Fibroblast of mammary gland (primary cell): ENCODE results near the gene TMEM192.

Experiments
- DNase-seq: peaks from one replicate; pipeline ENCODE4 v3.0.0-alpha.2; 2010; ENCODE audit warnings: low read depth
- H3K4me3 ChIP-seq: 2 replicates; pipeline ENCODE4 v1.5.1; 2011; ENCODE audit warnings: low read depth, mild to moderate bottlenecking, low read length, moderate library complexity; ENCODE audit not compliant: control insufficient read depth
- CTCF ChIP-seq: conservative IDR thresholded peaks from 2 replicates; pipeline ENCODE4 v1.5.1; 2011; ENCODE audit warnings: low read depth, low read length, inconsistent platforms; ENCODE audit not compliant: control insufficient read depth, insufficient read depth

Gene TMEM192

GRCh38 chr4:165070560-165070959 is 42.1 kb downstream of the TMEM192 start:
- DNase-seq = no peak
- no peak for TF ChIP-seq CTCF
- H3K4me3 ChIP-seq = no peak overlapping the region

- no peak overlapping the region for H3K4me3 ChIP-seq
- peak; percentile 20 for TF ChIP-seq CTCF
- peak; percentile 2 for DNase-seq
Measured at GRCh38 chr4:165060938-165061337, 51.7 kb downstream of the TMEM192 start.

GRCh38 chr4:165059386-165059785 is 53.3 kb downstream of the TMEM192 start:
- TF ChIP-seq CTCF = no peak
- no peak overlapping the region for H3K4me3 ChIP-seq
- DNase-seq = no peak

DNA sequence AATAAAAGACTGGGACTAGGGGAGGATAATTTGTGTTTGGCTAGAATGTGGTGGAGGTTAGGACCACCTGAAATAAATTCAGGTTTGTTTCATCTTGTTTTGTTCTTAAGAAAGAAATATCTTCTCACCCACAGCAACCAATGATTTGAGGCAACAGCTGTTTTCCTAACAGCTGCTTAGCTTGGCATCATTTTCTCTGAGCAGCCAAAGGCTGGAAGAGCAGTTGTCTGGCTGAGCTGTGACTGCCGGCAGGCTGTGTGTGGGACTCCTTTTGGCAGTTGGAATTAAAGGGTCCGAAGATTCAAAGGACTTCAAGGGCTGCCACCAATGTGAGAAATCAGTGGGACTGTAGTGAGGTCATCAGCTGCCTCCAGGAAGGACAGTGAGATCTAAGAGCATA is 54.0 kb downstream of the TMEM192 start:
- H3K4me3 ChIP-seq = no peak overlapping the region
- no peak for TF ChIP-seq CTCF
- DNase-seq = no peak

DNA sequence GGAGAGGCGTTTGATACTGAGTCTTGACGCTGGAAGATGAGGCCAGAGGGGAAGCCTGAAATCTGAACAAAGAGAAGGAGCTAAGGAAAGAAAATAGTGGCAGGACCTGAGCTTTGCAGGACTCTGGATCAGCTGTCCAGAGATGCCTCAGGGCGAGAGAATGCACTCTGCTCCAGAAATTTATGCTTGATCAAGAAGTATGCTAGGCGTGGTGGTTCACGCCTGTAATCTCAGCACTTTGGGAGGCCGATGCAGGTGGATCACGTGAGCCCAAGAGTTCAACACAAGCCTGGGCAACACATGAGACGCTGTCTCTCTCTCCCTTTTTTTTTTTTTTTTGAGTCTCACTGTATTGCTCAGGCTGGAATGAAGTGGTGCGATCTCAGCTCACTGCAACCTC is 57.1 kb downstream of the TMEM192 start:
- no peak overlapping the region for H3K4me3 ChIP-seq
- DNase-seq = no peak
- TF ChIP-seq CTCF = no peak

GRCh38 chr4:165053645-165054044 is 59.0 kb downstream of the TMEM192 start, which contains the start of gene TRIM75:
TSS of gene TRIM75 (plus strand) at chr4:165053866. CDS start at chr4:165059148, 5,282 bp downstream.
- TF ChIP-seq CTCF = no peak
- H3K4me3 ChIP-seq = no peak within 1 kb of the TSS
- no peak for DNase-seq

GRCh38 chr4:165052627-165053026 is 60.0 kb downstream of the TMEM192 start:
- no peak for DNase-seq
- TF ChIP-seq CTCF = no peak
- no peak overlapping the region for H3K4me3 ChIP-seq
